ENCODE results near the gene TARBP1. TPM values are rescaled to one million over a fixed set of nuclear protein-coding genes. Genes with fewer than 3 reads are reported as not detected.

The TARBP1 gene
- total and polyA plus RNA-seq, 2 of the 8 experiments (the other 6 are each of a cell fraction or from before 2014, with no cell fraction given): 21.9 to 32.3 TPM

- Histone ChIP-seq H3K9ac (replicated peaks in 1 of 4; ENCODE audit: extremely low read depth in 1 of 4, low read depth in 3 of 4, low read length in 3 of 4) (no peak overlapping the region; a peak in 1 of 7 replicates), H4K91ac (replicated peaks; ENCODE audit: insufficient read length, low read length) (no peak overlapping the region), H3K14ac (ENCODE audit: insufficient read length) (no peak overlapping the region), H4K20me1 (replicated peaks in 1 of 2; ENCODE audit: control insufficient read depth in 1 of 2, insufficient read depth in 2 of 2, low read length in 2 of 2) (no peaks in the 10 kb centered on the region), H3K18ac (ENCODE audit: extremely low read depth, low read length) (no peak overlapping the region), H3K36me3 (ENCODE audit: control insufficient read depth in 2 of 4, insufficient read depth in 4 of 4, low read length in 3 of 4) (peaks cover 0 to 5% (median 1%) of the 10 kb centered on the region in 4 experiments; a peak in 2 of 8 replicates), H3K27me3 (replicated peaks in 1 of 4; ENCODE audit: control insufficient read depth in 3 of 4, extremely low read depth in 1 of 4, insufficient read depth in 3 of 4, low read length in 3 of 4) (no peaks in the 10 kb centered on the region), H2AK5ac (ENCODE audit: low read depth, low read length) (no peak overlapping the region), H3K4me2 (ENCODE audit: insufficient read depth in 1 of 2, low read depth in 2 of 2, low read length in 2 of 2) (no peak overlapping the region), H3K56ac (replicated peaks; ENCODE audit: insufficient read length, low read depth, low read length) (no peak overlapping the region), H2BK120ac (replicated peaks; ENCODE audit: low read depth, low read length) (no peak overlapping the region), H3K79me1 (ENCODE audit: low read depth, low read length) (peaks cover 2% of the 10 kb centered on the region; the same call in 1 of the 2 replicates), H3K23me2 (ENCODE audit: low read depth, low read length) (no peaks in the 10 kb centered on the region), H2BK12ac (ENCODE audit: low read depth, low read length) (no peak overlapping the region), H3K4me3 (ENCODE audit: extremely low read depth in 1 of 4, insufficient read depth in 2 of 4, low read depth in 3 of 4, low read length in 4 of 4) (no peak overlapping the region), H3K79me2 (ENCODE audit: control insufficient read depth in 1 of 2, insufficient read depth in 2 of 2, low read length in 2 of 2) (0 out of 4 replicates have a peak, but pooled peaks cover 0 to 5% of the 10 kb centered on the region in 2 experiments), H2BK5ac (ENCODE audit: low read depth, low read length) (no peak overlapping the region), H4K5ac (ENCODE audit: insufficient read length, low read depth, low read length) (no peak overlapping the region), H2BK15ac (ENCODE audit: low read length) (no peak overlapping the region), H3K4me1 (replicated peaks in 1 of 4; ENCODE audit: control insufficient read depth in 3 of 4, insufficient read depth in 4 of 4, low read length in 3 of 4) (no peaks in the 10 kb centered on the region), H4K8ac (ENCODE audit: extremely low read depth, insufficient read depth, low read length) (no peak overlapping the region), H3K4ac (replicated peaks; ENCODE audit: insufficient read length, low read depth, low read length) (no peak overlapping the region), H3K9me3 (ENCODE audit: insufficient read depth in 2 of 2, low read depth in 1 of 2, low read length in 1 of 2) (no peaks in the 10 kb centered on the region), H2BK20ac (ENCODE audit: low read length) (no peak overlapping the region), H2AFZ (ENCODE audit: low read length) (no peak overlapping the region), H3K23ac (ENCODE audit: insufficient read length) (no peak overlapping the region), H3K27ac (ENCODE audit: low read depth, low read length) (no peak overlapping the region)
- POLR2A ChIA-PET (ENCODE audit: partially characterized antibody): interaction anchor here (1.2 kb wide), 1 partner anchor 10 kb away, joined by 4 read pairs; the partner anchor contains the start of gene TARBP1
- FAIRE-seq (no peak), DNase-seq (ENCODE audit: low read depth in 1 of 2, low spot score in 2 of 2) (no peak)
- CTCF ChIA-PET (ENCODE audit: partially characterized antibody): no interaction called here
- 75% methylated on average over 1 of the region's 1 CpG; no CpG with 5 or more reads in 1 of the 2 experiments for WGBS, 2 experiments (ENCODE audit: extremely low coverage in 1 of 2, insufficient coverage in 1 of 2, insufficient read length in 1 of 2, insufficient replicate concordance in 2 of 2, low coverage in 1 of 2, low lambda C conversion rate in 2 of 2, missing lambda C conversion rate in 1 of 2)
- TF ChIP-seq SIRT6 (IDR thresholded peaks at IDR 0.05; ENCODE audit: low read length) (no peak), BACH1 (IDR thresholded peaks at IDR 0.05; ENCODE audit: low read length) (no peak), CBX5 (IDR thresholded peaks at IDR 0.05; ENCODE audit: low read depth, low read length) (no peak), CTCF (IDR thresholded peaks at IDR 0.05; ENCODE audit: control extremely low read depth in 1 of 3, insufficient read depth in 1 of 3, low read depth in 1 of 3, low read length in 3 of 3) (no peak), TAF7 (optimal IDR thresholded peaks at IDR 0.05; ENCODE audit: borderline replicate concordance, low read depth, low read length) (no peak)
Observed at GRCh38 chr1:234468580-234468979, 10.4 kb downstream of the TARBP1 start.
